Parathyroid adenoma (tissue), 2 donors: ENCODE data around the gene CLASP1.
A peak's percentile ranks its signal among the peaks of the same experiment; 100 is the strongest.
"Not testable (repeated sequence)": the region's sequence is repeated elsewhere in the genome, so short reads cannot be mapped to it uniquely, and the experiment has no call there.

Source experiments
- H2AFZ ChIP-seq: fragments of 300-600 bp; sonication (generic); one replicate; pipeline ENCODE4 v1.7.0; 2017; ENCODE audit warnings: antibody characterized with exemption, mild to moderate bottlenecking
- H3K27ac ChIP-seq: fragments of 300-600 bp; sonication (generic); one replicate; pipeline ENCODE4 v1.7.0; 2017
- H3K27me3 ChIP-seq: fragments of 300-600 bp; sonication (generic); one replicate; pipeline ENCODE4 v1.7.0; 2017; ENCODE audit warnings: low read length; ENCODE audit not compliant: control insufficient read depth, insufficient read depth
- H3K36me3 ChIP-seq: fragments of 300-600 bp; sonication (generic); one replicate; pipeline ENCODE4 v1.7.0; 2017; ENCODE audit warnings: low read length; ENCODE audit not compliant: control insufficient read depth, insufficient read depth
- H3K4me1 ChIP-seq: fragments of 300-600 bp; sonication (generic); one replicate; pipeline ENCODE4 v1.7.0; 2017; ENCODE audit warnings: control low read depth
- H3K4me2 ChIP-seq: fragments of 300-600 bp; sonication (generic); one replicate; pipeline ENCODE4 v1.7.0; 2017; ENCODE audit warnings: low read length
- H3K4me3 ChIP-seq: fragments of 300-600 bp; sonication (generic); one replicate; pipeline ENCODE4 v1.7.0; 2017; ENCODE audit warnings: low read depth, low read length
- H3K79me2 ChIP-seq: fragments of 300-600 bp; sonication (generic); one replicate; pipeline ENCODE4 v1.7.0; 2017; ENCODE audit warnings: control low read depth
- H3K9ac ChIP-seq: fragments of 300-600 bp; sonication (generic); one replicate; pipeline ENCODE4 v1.7.0; 2017; ENCODE audit warnings: mild to moderate bottlenecking
- H3K9me3 ChIP-seq: fragments of 300-600 bp; sonication (generic); one replicate; pipeline ENCODE4 v1.7.0; 2017; ENCODE audit warnings: low read length; ENCODE audit not compliant: control insufficient read depth
- TF ChIP-seq, protein P1 (sequence below): fragments of 300-600 bp; sonication (generic); IDR thresholded peaks from one replicate; pipeline ENCODE4 v1.7.0; 2017; ENCODE audit warnings: antibody characterized with exemption, mild to moderate bottlenecking
- donor health status: primary hyperparathyroidism.

Gene CLASP1

GRCh38 chr2:121480826-121481225 lies 168.4 kb downstream of the CLASP1 start:
- Histone ChIP-seq H2AFZ (no peak overlapping the region), H3K4me3 (no peak overlapping the region), H3K4me2 (no peak overlapping the region), H3K9me3 (no peaks in the 10 kb centered on the region), H3K79me2 (peaks cover 2% of the 10 kb centered on the region), H3K27me3 (no peaks in the 10 kb centered on the region), H3K27ac (no peak overlapping the region), H3K36me3 (no peaks in the 10 kb centered on the region), H3K9ac (no peak overlapping the region), H3K4me1 (peaks cover 14% of the 10 kb centered on the region)
- TF ChIP-seq, protein P1, sequence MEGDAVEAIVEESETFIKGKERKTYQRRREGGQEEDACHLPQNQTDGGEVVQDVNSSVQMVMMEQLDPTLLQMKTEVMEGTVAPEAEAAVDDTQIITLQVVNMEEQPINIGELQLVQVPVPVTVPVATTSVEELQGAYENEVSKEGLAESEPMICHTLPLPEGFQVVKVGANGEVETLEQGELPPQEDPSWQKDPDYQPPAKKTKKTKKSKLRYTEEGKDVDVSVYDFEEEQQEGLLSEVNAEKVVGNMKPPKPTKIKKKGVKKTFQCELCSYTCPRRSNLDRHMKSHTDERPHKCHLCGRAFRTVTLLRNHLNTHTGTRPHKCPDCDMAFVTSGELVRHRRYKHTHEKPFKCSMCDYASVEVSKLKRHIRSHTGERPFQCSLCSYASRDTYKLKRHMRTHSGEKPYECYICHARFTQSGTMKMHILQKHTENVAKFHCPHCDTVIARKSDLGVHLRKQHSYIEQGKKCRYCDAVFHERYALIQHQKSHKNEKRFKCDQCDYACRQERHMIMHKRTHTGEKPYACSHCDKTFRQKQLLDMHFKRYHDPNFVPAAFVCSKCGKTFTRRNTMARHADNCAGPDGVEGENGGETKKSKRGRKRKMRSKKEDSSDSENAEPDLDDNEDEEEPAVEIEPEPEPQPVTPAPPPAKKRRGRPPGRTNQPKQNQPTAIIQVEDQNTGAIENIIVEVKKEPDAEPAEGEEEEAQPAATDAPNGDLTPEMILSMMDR, result no peak

DNA sequence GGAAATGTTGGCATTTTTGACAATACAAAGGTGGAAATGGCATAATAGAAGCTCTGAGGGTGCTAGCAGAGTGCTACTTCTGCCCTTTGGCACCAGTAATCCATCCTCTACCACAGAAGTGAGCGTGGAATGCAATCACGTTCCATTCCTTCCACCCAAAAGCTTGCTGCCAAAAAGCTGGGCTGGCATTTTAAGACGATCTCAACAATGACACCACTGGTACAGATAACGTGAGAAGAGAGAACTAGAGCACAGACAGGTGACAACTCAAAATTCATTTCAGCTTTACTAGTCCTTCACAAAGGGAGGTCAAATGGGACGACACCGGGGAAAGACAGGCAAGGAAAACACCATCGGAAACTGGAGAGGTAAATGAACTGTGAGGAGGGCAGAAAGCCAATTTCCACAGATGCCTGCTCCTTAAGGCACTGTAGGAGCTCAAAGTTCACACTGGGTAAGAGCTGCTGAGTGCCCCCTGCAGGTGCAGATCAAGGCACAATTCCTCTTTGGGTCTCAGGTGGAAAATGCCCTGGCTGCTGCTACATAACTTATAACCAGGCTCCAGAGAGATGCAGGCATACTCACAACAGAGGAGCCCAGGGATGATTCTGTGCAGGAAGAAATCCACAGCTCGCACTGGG lies 169.3 kb downstream of the CLASP1 start:
- Histone ChIP-seq H3K4me3 (no peak overlapping the region), H3K27me3 (no peaks in the 10 kb centered on the region), H3K79me2 (peaks cover 2% of the 10 kb centered on the region), H2AFZ (no peak overlapping the region), H3K4me2 (peak overlapping the region; percentile 15), H3K27ac (no peak overlapping the region), H3K4me1 (peaks cover 22% of the 10 kb centered on the region), H3K9ac (no peak overlapping the region), H3K9me3 (no peaks in the 10 kb centered on the region), H3K36me3 (no peaks in the 10 kb centered on the region)
- TF ChIP-seq, protein P1, result peak; percentile 18

GRCh38 chr2:121478996-121479745 lies 170.1 kb downstream of the CLASP1 start:
- no peak overlapping the region for H3K9ac ChIP-seq
- TF ChIP-seq, protein P1, result no peak
- H3K9me3 ChIP-seq, result no peaks in the 10 kb centered on the region
- H3K27ac ChIP-seq, result no peak overlapping the region
- no peak overlapping the region for H3K4me2 ChIP-seq
- no peak overlapping the region for H3K4me3 ChIP-seq
- H3K4me1 ChIP-seq, result peaks cover 28% of the 10 kb centered on the region
- H2AFZ ChIP-seq, result no peak overlapping the region
- no peaks in the 10 kb centered on the region for H3K36me3 ChIP-seq
- no peaks in the 10 kb centered on the region for H3K27me3 ChIP-seq
- H3K79me2 ChIP-seq, result peaks cover under 1% of the 10 kb centered on the region

DNA sequence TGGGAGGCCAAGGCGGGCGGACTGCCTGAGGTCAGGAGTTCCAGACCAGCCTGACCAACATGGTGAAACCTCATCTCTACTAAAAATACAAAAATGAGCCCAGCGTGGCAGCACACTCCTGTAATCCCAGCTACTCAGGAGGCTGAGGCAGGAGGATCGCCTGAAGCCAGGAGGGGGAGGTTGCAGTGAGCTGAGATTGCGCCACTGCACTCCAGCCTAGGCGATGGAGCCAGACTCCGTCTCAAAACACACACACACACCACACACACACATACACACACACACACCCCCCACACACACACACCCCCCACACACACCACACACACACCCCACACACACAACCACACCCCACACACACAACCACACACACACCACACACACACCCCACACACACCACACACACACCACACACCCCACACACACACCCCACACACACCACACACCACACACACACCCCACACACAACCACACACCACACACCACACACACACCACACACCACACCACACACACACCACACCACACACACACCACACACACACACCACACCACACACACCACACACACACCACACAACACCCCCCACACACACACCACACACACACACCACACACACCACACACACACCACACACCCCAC lies 170.8 kb downstream of the CLASP1 start:
- not testable (repeated sequence) for H3K27ac ChIP-seq, H3K36me3 ChIP-seq, H3K9ac ChIP-seq, H3K79me2 ChIP-seq, H3K4me2 ChIP-seq, H3K4me3 ChIP-seq, H3K27me3 ChIP-seq, H2AFZ ChIP-seq, H3K9me3 ChIP-seq
- H3K4me1 ChIP-seq, result peaks cover 34% of the 10 kb centered on the region

DNA sequence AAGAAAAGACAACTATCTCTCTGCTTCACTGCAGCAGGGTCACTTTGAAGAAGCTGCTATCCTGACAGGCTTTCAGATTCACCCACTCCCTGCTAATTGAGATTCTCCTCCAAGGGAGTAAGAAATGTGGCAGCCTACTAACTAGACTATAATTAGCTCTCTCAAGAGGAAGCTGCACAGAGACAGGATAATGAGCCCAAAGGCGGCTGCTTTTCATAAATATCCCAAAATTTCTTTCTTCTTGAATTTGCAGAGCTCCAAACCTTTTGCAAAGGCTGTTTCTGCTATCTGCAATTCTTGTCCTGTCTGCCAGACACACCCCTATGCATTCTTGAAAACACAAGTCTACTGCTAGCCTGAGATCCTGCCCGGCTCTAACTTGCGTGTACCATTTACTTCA lies 172.6 kb downstream of the CLASP1 start:
- Histone ChIP-seq H3K9ac (no peak overlapping the region), H3K36me3 (no peaks in the 10 kb centered on the region), H3K9me3 (no peaks in the 10 kb centered on the region), H3K79me2 (no peaks in the 10 kb centered on the region), H3K27me3 (no peaks in the 10 kb centered on the region), H3K4me1 (peaks cover 49% of the 10 kb centered on the region), H2AFZ (no peak overlapping the region), H3K27ac (no peak overlapping the region), H3K4me2 (no peak overlapping the region), H3K4me3 (no peak overlapping the region)
- TF ChIP-seq, protein P1, result no peak
